GM10248 (cell line): ENCODE results near the gene CFLAR.

ENCODE experiments used
- CTCF ChIA-PET: fragments of 300-600 bp; sonication (Branson Sonifier 250); formaldehyde crosslinking; extraction: SDS; loops from one replicate; lab custom pipeline; 2021; ENCODE audit warnings: antibody characterized with exemption; lab: Yijun Ruan, JAX
- POLR2A ChIA-PET: fragments of 350-650 bp; sonication (Branson Sonifier 250); formaldehyde crosslinking; extraction: SDS; loops from one replicate; lab custom pipeline; 2020; ENCODE audit warnings: antibody characterized with exemption; lab: Yijun Ruan, JAX
- DNase-seq: peaks from one replicate; pipeline ENCODE4 v3.0.0; 2012; ENCODE audit errors: extremely low spot score
- TF ChIP-seq, protein P1 (sequence below): IDR thresholded peaks from 2 replicates; pipeline ENCODE4 v1.5.1; 2012; ENCODE audit warnings: mild to moderate bottlenecking, low read depth; ENCODE audit errors: extremely low read depth, missing control alignments, control extremely low read depth

The CFLAR gene

DNA sequence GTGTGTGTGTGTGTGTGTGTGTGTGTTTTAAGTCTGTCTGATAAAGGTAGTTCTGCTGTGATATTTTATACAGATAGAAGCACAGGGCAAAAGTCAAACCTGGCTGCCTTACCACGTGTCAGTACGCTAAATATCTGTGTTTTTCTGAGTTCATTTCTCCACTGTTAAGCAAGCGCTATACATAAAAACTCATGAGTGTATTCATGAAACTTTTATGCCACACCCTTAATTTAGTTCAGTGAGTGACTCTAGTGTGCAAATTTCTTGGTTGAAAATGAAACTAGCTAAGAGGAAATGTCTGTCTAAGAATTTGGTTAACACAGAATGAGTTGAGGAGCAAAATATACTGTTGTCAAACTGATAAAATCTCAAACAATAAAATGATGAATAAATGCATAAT lies 78.1 kb downstream of the CFLAR start:
- DNase-seq: peak; percentile 73
- TF ChIP-seq, protein P1, sequence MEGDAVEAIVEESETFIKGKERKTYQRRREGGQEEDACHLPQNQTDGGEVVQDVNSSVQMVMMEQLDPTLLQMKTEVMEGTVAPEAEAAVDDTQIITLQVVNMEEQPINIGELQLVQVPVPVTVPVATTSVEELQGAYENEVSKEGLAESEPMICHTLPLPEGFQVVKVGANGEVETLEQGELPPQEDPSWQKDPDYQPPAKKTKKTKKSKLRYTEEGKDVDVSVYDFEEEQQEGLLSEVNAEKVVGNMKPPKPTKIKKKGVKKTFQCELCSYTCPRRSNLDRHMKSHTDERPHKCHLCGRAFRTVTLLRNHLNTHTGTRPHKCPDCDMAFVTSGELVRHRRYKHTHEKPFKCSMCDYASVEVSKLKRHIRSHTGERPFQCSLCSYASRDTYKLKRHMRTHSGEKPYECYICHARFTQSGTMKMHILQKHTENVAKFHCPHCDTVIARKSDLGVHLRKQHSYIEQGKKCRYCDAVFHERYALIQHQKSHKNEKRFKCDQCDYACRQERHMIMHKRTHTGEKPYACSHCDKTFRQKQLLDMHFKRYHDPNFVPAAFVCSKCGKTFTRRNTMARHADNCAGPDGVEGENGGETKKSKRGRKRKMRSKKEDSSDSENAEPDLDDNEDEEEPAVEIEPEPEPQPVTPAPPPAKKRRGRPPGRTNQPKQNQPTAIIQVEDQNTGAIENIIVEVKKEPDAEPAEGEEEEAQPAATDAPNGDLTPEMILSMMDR: no peak
- ChIA-PET CTCF (interaction anchor here (0.7 to 3.8 kb wide), 12 partner anchors 10 to 293 kb away, joined by 3 to 28 read pairs (median 6); partner anchors contain the start of gene CASP10), POLR2A (interaction anchor here (0.8 kb wide), 1 partner anchor 38 kb away, joined by 3 read pairs; no protein-coding TSS in a partner anchor)

DNA sequence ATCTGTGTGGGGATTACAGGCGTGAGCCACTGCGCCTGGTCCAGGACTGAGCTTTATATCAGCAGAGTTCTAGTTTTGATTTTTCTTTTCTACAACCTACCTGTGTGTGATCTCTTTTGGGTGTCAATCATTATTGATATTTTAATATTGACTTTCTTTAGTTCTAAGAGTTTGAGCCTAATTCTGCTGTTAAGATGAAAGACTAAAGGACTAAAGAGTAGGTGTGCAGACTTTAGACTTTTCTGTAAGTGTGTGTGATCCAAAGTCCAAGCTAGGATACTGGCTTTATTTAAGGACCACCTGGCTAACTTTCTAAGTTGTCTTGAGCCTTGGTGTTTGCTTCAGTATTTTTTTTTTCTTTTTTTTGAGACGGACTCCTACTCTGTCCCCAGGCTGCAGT lies 79.4 kb downstream of the CFLAR start:
- ChIA-PET CTCF (interaction anchor here (1.5 to 3.8 kb wide), 7 partner anchors 9 to 289 kb away, joined by 3 to 28 read pairs (median 10); partner anchors contain the start of gene CASP10), POLR2A (no interaction called here)
- no peak for DNase-seq

DNA sequence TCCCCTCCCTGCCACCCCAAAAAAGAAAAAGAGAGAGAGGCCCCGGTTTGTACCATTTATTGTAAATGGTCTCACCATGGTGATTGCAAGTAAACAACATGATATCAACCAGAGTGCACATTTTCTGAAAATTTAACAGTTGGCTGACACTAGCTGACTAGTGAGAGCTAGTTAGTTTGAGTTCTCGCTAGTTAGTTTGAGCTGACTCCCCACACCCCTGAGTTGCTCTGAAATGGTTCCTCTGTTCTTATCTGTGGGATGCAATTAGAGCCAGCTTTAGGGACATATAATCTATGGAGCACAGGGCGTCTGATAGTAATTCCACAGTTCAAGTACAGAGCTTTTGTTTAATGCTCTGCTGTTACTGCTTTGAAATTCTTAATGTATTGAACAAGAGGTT lies 80.0 kb downstream of the CFLAR start:
- TF ChIP-seq, protein P1: no peak
- ChIA-PET CTCF (interaction anchor here (0.9 to 3.8 kb wide), 6 partner anchors 8 to 168 kb away, joined by 3 to 28 read pairs (median 8); partner anchors contain the start of gene CASP10), POLR2A (no interaction called here)
- no peak for DNase-seq

More for the DNA sequence above, 79.4 kb downstream of the CFLAR start:
- TF ChIP-seq, protein P1: no peak

DNA sequence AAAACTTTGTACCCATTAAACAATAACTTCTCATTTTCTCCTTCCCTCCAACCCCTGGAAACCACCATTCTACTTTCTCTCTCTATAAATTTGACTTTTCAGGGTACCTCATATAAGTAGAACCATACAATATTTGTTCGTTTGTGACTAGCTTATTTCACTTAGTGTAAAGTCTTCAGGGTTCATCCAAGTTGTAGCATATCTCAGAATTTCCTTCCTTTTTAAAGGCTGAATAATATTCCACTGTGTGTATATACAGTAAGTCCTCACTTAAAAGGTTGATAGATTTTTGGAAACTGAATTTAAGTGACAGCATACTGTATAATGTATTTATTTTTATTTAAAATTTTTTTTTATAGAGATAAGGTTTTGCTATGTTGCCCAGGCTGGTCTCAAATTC lies 80.8 kb downstream of the CFLAR start:
- DNase-seq: no peak
- TF ChIP-seq, protein P1: no peak
- ChIA-PET CTCF (interaction anchor here (2.1 to 3.8 kb wide), 3 partner anchors 15 to 36 kb away, joined by 10 to 28 read pairs (median 18); partner anchors contain the start of gene CASP10), POLR2A (no interaction called here)

DNA sequence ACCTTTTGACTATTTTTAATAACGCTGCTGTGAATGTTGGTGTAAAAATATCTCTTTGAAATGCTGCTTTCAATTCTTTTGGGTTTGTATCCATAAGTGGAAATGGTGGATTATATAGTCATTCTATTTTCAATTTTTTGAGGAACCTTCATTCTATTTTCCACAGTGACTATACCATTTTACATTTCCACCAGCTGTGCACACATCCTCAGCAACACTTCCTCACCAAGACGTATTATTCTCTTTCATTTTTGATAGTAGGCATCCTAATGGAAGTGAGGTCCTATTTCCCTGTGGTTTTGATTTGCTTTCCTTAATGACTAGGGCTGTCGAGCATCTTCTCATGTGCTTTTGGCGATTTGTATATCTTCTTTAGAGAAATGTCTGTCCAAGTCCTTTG lies 81.8 kb downstream of the CFLAR start:
- TF ChIP-seq, protein P1: no peak
- CTCF ChIA-PET: no interaction called here
- POLR2A ChIA-PET: no interaction called here
- DNase-seq: no peak

DNA sequence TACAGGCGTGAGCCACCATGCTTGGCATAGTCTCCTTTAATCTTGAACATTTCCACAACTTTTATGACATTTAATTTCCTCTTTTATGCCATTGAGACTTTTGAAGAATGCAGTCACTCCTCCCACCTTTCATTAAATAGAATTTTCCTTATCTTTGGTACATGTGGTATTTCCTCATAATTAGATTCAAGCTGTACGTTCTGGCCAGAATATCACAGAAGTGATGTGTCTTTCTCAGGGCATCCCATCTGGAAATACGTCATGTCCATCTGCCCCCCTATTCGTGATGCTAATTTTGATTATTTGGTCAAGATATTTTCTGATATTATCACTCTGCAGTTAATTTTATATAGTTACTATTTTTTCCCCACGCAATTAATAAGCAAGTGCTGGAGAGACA lies 83.9 kb downstream of the CFLAR start:
- DNase-seq: no peak
- TF ChIP-seq, protein P1: no peak
- ChIA-PET POLR2A (no interaction called here), CTCF (no interaction called here)
